Endothelial cell of umbilical vein (primary cell): ENCODE results near the gene CCDC116. TPM values are rescaled to one million over a fixed set of nuclear protein-coding genes. Genes with fewer than 3 reads are reported as not detected.

Experiments
- BruUV-seq: library from RNA; stranded (reverse); fragments of 400-500 nt; replicated peaks from 2 replicates; lab custom pipeline; 2021; lab: Mats Ljungman, UMichigan
- CTCF ChIA-PET: fragments of 300-600, 350-600 bp; sonication (Branson Sonifier 250); formaldehyde crosslinking; loops from one replicate; lab custom pipeline; 2021; ENCODE audit warnings: antibody characterized with exemption, inconsistent platforms; lab: Charles Lee
- POLR2A ChIA-PET: fragments of 300-600, 350-600 bp; sonication (Branson Sonifier 250); formaldehyde crosslinking; loops from one replicate; lab custom pipeline; 2021; ENCODE audit warnings: antibody characterized with exemption, inconsistent platforms; lab: Charles Lee
- DNase-seq: peaks from one replicate; pipeline ENCODE4 v3.0.0-alpha.2; 2011; ENCODE audit warnings: low read depth, low spot score
- FAIRE-seq: peaks from 2 replicates; lab custom pipeline; 2011; peaks lifted over from hg19 to GRCh38; lab: Jason Lieb, UNC
- H2AFZ ChIP-seq: 2 replicates; pipeline ENCODE4 v1.6.0; 2012; ENCODE audit warnings: low read depth, low read length, control low read depth, inconsistent platforms
- H3K27ac ChIP-seq: 2 replicates; pipeline ENCODE4 v1.5.1; 2011; ENCODE audit warnings: low read depth, mild to moderate bottlenecking, control low read depth, low read length, moderate library complexity; ENCODE audit not compliant: insufficient read depth
- H3K27me3 ChIP-seq, 2 experiments: 2 replicates each; pipeline versions ENCODE4 v1.6.0 to v1.6.1; 2011; ENCODE audit warnings: low read length in 2 of 2, mixed read lengths in 1 of 2; ENCODE audit not compliant: control insufficient read depth in 2 of 2, insufficient read depth in 2 of 2
- H3K36me3 ChIP-seq, 2 experiments: 2 replicates in 1 of 2; 3 replicates in 1 of 2; pipeline ENCODE4 v1.5.1; 2011; ENCODE audit warnings: low read length in 2 of 2, mild to moderate bottlenecking in 1 of 2, moderate library complexity in 1 of 2; ENCODE audit not compliant: control insufficient read depth in 2 of 2, insufficient read depth in 2 of 2; ENCODE audit errors: extremely low read depth in 1 of 2
- H3K4me1 ChIP-seq: 3 replicates; pipeline ENCODE4 v1.5.1; 2011; ENCODE audit warnings: mild to moderate bottlenecking, low read length; ENCODE audit not compliant: control insufficient read depth, insufficient read depth; ENCODE audit errors: extremely low read depth
- H3K4me2 ChIP-seq: 2 replicates; pipeline ENCODE4 v1.6.1; 2011; ENCODE audit warnings: low read length, control low read depth, mixed read lengths; ENCODE audit not compliant: insufficient read depth
- H3K4me3 ChIP-seq, 3 experiments: fragments of 200-600 bp in 1 of 3; sonication (generic), shearing (Covaris generic) in 1 of 3; replicated peaks in 1 of 3; 2 replicates each; pipeline ENCODE4 v1.5.1; 2011 to 2016; ENCODE audit warnings: control low read depth in 3 of 3, low read length in 3 of 3, mild to moderate bottlenecking in 2 of 3, inconsistent platforms in 1 of 3, low read depth in 1 of 3, moderate library complexity in 1 of 3; ENCODE audit not compliant: insufficient read depth in 1 of 3
- H3K79me2 ChIP-seq: 2 replicates; pipeline ENCODE4 v1.6.0; 2012; ENCODE audit warnings: low read length, inconsistent platforms; ENCODE audit not compliant: control insufficient read depth, insufficient read depth
- H3K9ac ChIP-seq: replicated peaks from 2 replicates; pipeline ENCODE3; 2011; ENCODE audit warnings: low read length, control low read depth; ENCODE audit not compliant: insufficient read depth; ENCODE audit errors: extremely low read depth
- H3K9me1 ChIP-seq: replicated peaks from 3 replicates; pipeline ENCODE4 v1.6.0; 2011; ENCODE audit warnings: mild to moderate bottlenecking, low read length; ENCODE audit not compliant: control insufficient read depth, insufficient read depth; ENCODE audit errors: extremely low read depth
- H3K9me3 ChIP-seq: replicated peaks from 2 replicates; pipeline ENCODE4 v1.5.1; 2012; ENCODE audit warnings: low read length, inconsistent platforms; ENCODE audit not compliant: control insufficient read depth, insufficient read depth
- H4K20me1 ChIP-seq: replicated peaks from 2 replicates; pipeline ENCODE3; 2011; ENCODE audit warnings: mild to moderate bottlenecking, low read length; ENCODE audit not compliant: control insufficient read depth, insufficient read depth; ENCODE audit errors: extremely low read depth
- CTCF ChIP-seq, 2 donors: IDR thresholded peaks; 1 replicate in 1 of 2; 2 replicates in 1 of 2; pipeline ENCODE4 v1.5.1; 2011; ENCODE audit warnings: low read length in 2 of 2, mild to moderate bottlenecking in 2 of 2, moderate library complexity in 2 of 2, control low read depth in 1 of 2, inconsistent platforms in 1 of 2, low read depth in 1 of 2; ENCODE audit not compliant: insufficient read depth in 1 of 2; ENCODE audit errors: extremely low read depth in 1 of 2
- EZH2 ChIP-seq: IDR thresholded peaks from 2 replicates; pipeline ENCODE4 v1.6.1; 2012; ENCODE audit warnings: borderline replicate concordance, low read depth, mild to moderate bottlenecking, moderate library complexity, low read length, inconsistent platforms; ENCODE audit not compliant: severe bottlenecking
- FOS ChIP-seq: IDR thresholded peaks from 2 replicates; pipeline ENCODE4 v1.6.1; 2011; ENCODE audit warnings: mild to moderate bottlenecking, low read length, moderate library complexity, borderline replicate concordance; ENCODE audit not compliant: insufficient read depth
- GATA2 ChIP-seq: IDR thresholded peaks from 2 replicates; pipeline ENCODE4 v1.7.0; 2011; ENCODE audit warnings: low read depth, mild to moderate bottlenecking, moderate library complexity, mixed read lengths, low read length; ENCODE audit not compliant: insufficient read length, insufficient read depth
- JUN ChIP-seq: IDR thresholded peaks from 2 replicates; pipeline ENCODE4 v1.6.1; 2011; ENCODE audit warnings: borderline replicate concordance, low read depth; ENCODE audit not compliant: insufficient read length, insufficient read depth
- MAX ChIP-seq: IDR thresholded peaks from 2 replicates; pipeline ENCODE4 v1.6.1; 2011; ENCODE audit not compliant: insufficient read depth, insufficient read length
- MYC ChIP-seq: IDR thresholded peaks from one replicate; pipeline ENCODE4 v1.6.1; 2011; ENCODE audit warnings: mild to moderate bottlenecking, low read depth, low read length
- POLR2A ChIP-seq: IDR thresholded peaks from 2 replicates; pipeline ENCODE4 v1.6.1; 2012; ENCODE audit warnings: low read depth, mild to moderate bottlenecking, control low read depth, low read length
- POLR2AphosphoS5 ChIP-seq: IDR thresholded peaks from 2 replicates; pipeline ENCODE4 v1.6.1; 2012; ENCODE audit warnings: low read depth, mild to moderate bottlenecking, control low read depth, low read length, moderate library complexity; ENCODE audit not compliant: insufficient read depth
- dilution Hi-C: fragments of 300-500 bp; cut with MboI; formaldehyde crosslinking; loops from one replicate; pipeline ENCODE4 v1.15.0; 2019; ENCODE audit warnings: low sequenced_read_pairs; ENCODE audit not compliant: extremely low pct_ligation_motif_present
- intact Hi-C: fragments of 100-400 bp; cut with micrococcal nuclease; formaldehyde crosslinking; loops from one replicate; pipeline ENCODE4 v1.10.0; 2022
- polyA plus RNA-seq, 4 experiments: library from polyadenylated mRNA; depleted of rRNA in 3 of 4; stranded (reverse) in 3 of 4; unstranded in 1 of 4; fragments of >200 nt; gene quantifications; 2 replicates each; pipeline versions ENCODE4 v1.2.1 to v1.2.3, GENCODE V29; 2011 to 2012; ENCODE audit warnings: missing spikeins in 1 of 4
- total RNA-seq: library from RNA; stranded (reverse); gene quantifications from 2 replicates; pipeline ENCODE4 v1.2.3, GENCODE V29; 2021

CCDC116 gene
- total and polyA plus RNA-seq, 2 donors (not counting 3 experiments of a cell fraction or from before 2014, with no cell fraction given), result 0.21 to 0.33 TPM

- H3K36me3 ChIP-seq, result peaks cover 8 to 9% of the 10 kb centered on the region in 2 experiments
- peaks cover 4% of the 10 kb centered on the region for H3K4me1 ChIP-seq
- H2AFZ ChIP-seq, result no peak overlapping the region
- H3K4me2 ChIP-seq, result no peak overlapping the region
- TF ChIP-seq POLR2A (no peak), MYC (no peak), JUN (no peak), CTCF (IDR thresholded peaks at IDR 0.05; ENCODE audit: extremely low read depth in 1 of 2, insufficient read depth in 1 of 2, low read depth in 1 of 2, low read length in 2 of 2) (no peak), MAX (no peak), EZH2 (no peak), POLR2AphosphoS5 (no peak), GATA2 (no peak), FOS (no peak)
- H3K4me3 ChIP-seq, result no peak overlapping the region
- peaks cover 7% of the 10 kb centered on the region for H4K20me1 ChIP-seq
- H3K9ac ChIP-seq, result peak overlapping the region; percentile 3
- DNase-seq (no peak), FAIRE-seq (no peak)
- intact Hi-C loops (no loop called here), dilution Hi-C loops (no loop called here)
- H3K9me3 ChIP-seq, result no peaks in the 10 kb centered on the region
- H3K27me3 ChIP-seq, result no peaks in the 10 kb centered on the region
- POLR2A ChIA-PET, result interaction anchor here (0.7 kb wide), 1 partner anchor 1064 kb away, joined by 4 read pairs; no protein-coding TSS in a partner anchor
- no TSS peak for BruUV-seq
- CTCF ChIA-PET, result interaction anchor here (0.9 to 1.0 kb wide), 2 partner anchors 9 to 11 kb away, joined by 3 to 4 read pairs; no protein-coding TSS in a partner anchor
- H3K27ac ChIP-seq, result no peak overlapping the region
- peaks cover 92% of the 10 kb centered on the region for H3K79me2 ChIP-seq
- H3K9me1 ChIP-seq, result no peaks in the 10 kb centered on the region
These were observed 33.3 kb upstream of the CCDC116 start for GRCh38 chr22:21599053-21599893.
